ENCODE data around the gene IP6K2.

GRCh38 chr3:48678056-48678455 lies 39.0 kb downstream of the IP6K2 start:
- TF ChIP-seq CTCF (IDR thresholded peaks at IDR 0.05; ENCODE audit: low read length) (no peak), EZH2 (IDR thresholded peaks at IDR 0.05; ENCODE audit: borderline replicate concordance, low read length) (no peak)
